DOHH2 (cell line): ENCODE measurements around the gene ROCK2.

Source experiments
- EZH2phosphoT487 ChIP-seq: fragments of 200-600 bp; sonication (generic); IDR thresholded peaks from 2 replicates; pipeline ENCODE4 v1.6.1; 2017; ENCODE audit warnings: borderline replicate concordance, mild to moderate bottlenecking, antibody characterized with exemption, low read length, moderate library complexity, mixed read lengths
- TF ChIP-seq, protein P1 (sequence below): fragments of 200-600 bp; sonication (generic); IDR thresholded peaks from one replicate; pipeline ENCODE4 v1.5.1; 2014; ENCODE audit warnings: antibody characterized with exemption, mild to moderate bottlenecking, low read depth, low read length; ENCODE audit not compliant: poor library complexity, severe bottlenecking

GRCh38 chr2:11158916-11159573 is 185.4 kb downstream of the ROCK2 start:
- TF ChIP-seq, protein P1, sequence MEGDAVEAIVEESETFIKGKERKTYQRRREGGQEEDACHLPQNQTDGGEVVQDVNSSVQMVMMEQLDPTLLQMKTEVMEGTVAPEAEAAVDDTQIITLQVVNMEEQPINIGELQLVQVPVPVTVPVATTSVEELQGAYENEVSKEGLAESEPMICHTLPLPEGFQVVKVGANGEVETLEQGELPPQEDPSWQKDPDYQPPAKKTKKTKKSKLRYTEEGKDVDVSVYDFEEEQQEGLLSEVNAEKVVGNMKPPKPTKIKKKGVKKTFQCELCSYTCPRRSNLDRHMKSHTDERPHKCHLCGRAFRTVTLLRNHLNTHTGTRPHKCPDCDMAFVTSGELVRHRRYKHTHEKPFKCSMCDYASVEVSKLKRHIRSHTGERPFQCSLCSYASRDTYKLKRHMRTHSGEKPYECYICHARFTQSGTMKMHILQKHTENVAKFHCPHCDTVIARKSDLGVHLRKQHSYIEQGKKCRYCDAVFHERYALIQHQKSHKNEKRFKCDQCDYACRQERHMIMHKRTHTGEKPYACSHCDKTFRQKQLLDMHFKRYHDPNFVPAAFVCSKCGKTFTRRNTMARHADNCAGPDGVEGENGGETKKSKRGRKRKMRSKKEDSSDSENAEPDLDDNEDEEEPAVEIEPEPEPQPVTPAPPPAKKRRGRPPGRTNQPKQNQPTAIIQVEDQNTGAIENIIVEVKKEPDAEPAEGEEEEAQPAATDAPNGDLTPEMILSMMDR = no peak
- TF ChIP-seq EZH2phosphoT487 = no peak
